Thyroid gland (tissue), 4 donors: ENCODE measurements around the gene ZC2HC1B. TPM values are rescaled to one million over a fixed set of nuclear protein-coding genes. Genes with fewer than 3 reads are reported as not detected.
A peak's percentile ranks its signal among the peaks of the same experiment; 100 is the strongest.

Experiments
- DNase-seq, 2 donors: peaks; one replicate each; pipeline ENCODE4 v3.0.0-alpha.2; 2019
- H3K27ac ChIP-seq, 3 donors: fragments of 200-600 bp; sonication (generic); 1 replicate in 2 of 3; 2 replicates in 1 of 3; pipeline ENCODE4 v1.5.1; 2016 to 2019; ENCODE audit warnings: mild to moderate bottlenecking in 1 of 3, moderate library complexity in 1 of 3
- H3K27me3 ChIP-seq: fragments of 200-600 bp; sonication (generic); one replicate; pipeline ENCODE4 v1.5.1; 2019
- H3K36me3 ChIP-seq, 2 donors: fragments of 200-600 bp; sonication (generic); one replicate each; pipeline ENCODE4 v1.5.1; 2016 to 2019
- H3K4me1 ChIP-seq, 2 donors: fragments of 200-600 bp; sonication (generic); one replicate each; pipeline ENCODE4 v1.5.1; 2017 to 2019
- H3K4me3 ChIP-seq, 3 donors: fragments of 200-600 bp; sonication (generic); replicated peaks in 1 of 3; 1 replicate in 2 of 3; 2 replicates in 1 of 3; pipeline ENCODE4 v1.5.1; 2016; ENCODE audit warnings: mild to moderate bottlenecking in 1 of 3
- H3K9me3 ChIP-seq: fragments of 200-600 bp; sonication (generic); one replicate; pipeline ENCODE4 v1.5.1; 2017
- POLR2A ChIP-seq, 2 donors: fragments of 450-650 bp; IDR thresholded peaks; one replicate each; pipeline ENCODE4 v1.6.1; 2017; ENCODE audit warnings: antibody characterized with exemption in 2 of 2, mild to moderate bottlenecking in 2 of 2, moderate library complexity in 1 of 2
- WGBS, 2 donors: methylation state at CpG; one replicate each; pipeline ENCODE4 v1.1.5; 2017; 5-methylcytosine and 5-hydroxymethylcytosine counted together
- intact Hi-C: fragments of 100-400 bp; cut with DNase I; formaldehyde crosslinking; loops from one replicate; pipeline ENCODE4 v1.15.1; 2023
- total RNA-seq, 4 donors: library from RNA; depleted of rRNA; stranded (reverse); fragments of >200 nt; gene quantifications; one replicate each; pipeline ENCODE4 v1.2.3, GENCODE V29; 2016
- TF ChIP-seq, protein P1 (sequence below), 6 experiments: fragments of 200-600 bp in 3 of 6; fragments of 450-650 bp in 3 of 6; sonication (generic) in 3 of 6; IDR thresholded peaks; one replicate each; pipeline ENCODE4 v1.5.1; 2016 to 2019; ENCODE audit warnings: antibody characterized with exemption in 6 of 6, mild to moderate bottlenecking in 2 of 6, inconsistent platforms in 1 of 6, moderate library complexity in 1 of 6

ZC2HC1B gene
- total RNA-seq, 4 donors from 2014 or later: not detected

DNA sequence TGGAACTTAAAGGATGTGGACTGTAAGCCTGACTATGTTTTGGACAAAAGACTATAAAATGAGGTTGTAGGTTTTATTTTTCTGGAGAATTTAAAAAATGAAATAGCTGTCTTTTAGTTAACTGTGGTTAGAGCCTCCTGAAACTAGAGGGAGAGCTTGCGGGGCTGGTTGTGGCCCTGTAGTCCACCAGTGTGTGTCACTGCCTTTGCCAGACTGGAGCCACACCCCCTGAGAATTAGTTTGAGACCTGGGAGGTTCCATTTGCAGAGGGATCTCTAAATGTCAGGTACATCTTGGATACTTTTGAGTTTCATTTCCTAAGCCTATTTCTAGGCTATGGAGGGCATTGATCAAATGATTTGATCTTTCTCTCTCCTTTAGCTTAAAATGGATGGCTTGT lies 20.8 kb downstream of the ZC2HC1B start:
- Histone ChIP-seq H3K36me3 (no peaks in the 10 kb centered on the region), H3K4me3 (no peak overlapping the region), H3K4me1 (no peaks in the 10 kb centered on the region), H3K27me3 (no peaks in the 10 kb centered on the region), H3K27ac (no peak overlapping the region), H3K9me3 (no peaks in the 10 kb centered on the region)
- intact Hi-C loops: no loop called here
- TF ChIP-seq, protein P1, sequence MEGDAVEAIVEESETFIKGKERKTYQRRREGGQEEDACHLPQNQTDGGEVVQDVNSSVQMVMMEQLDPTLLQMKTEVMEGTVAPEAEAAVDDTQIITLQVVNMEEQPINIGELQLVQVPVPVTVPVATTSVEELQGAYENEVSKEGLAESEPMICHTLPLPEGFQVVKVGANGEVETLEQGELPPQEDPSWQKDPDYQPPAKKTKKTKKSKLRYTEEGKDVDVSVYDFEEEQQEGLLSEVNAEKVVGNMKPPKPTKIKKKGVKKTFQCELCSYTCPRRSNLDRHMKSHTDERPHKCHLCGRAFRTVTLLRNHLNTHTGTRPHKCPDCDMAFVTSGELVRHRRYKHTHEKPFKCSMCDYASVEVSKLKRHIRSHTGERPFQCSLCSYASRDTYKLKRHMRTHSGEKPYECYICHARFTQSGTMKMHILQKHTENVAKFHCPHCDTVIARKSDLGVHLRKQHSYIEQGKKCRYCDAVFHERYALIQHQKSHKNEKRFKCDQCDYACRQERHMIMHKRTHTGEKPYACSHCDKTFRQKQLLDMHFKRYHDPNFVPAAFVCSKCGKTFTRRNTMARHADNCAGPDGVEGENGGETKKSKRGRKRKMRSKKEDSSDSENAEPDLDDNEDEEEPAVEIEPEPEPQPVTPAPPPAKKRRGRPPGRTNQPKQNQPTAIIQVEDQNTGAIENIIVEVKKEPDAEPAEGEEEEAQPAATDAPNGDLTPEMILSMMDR (IDR thresholded peaks at IDR 0.05): no peak
- no peak for TF ChIP-seq POLR2A (IDR thresholded peaks at IDR 0.05)
- 100% methylated on average over 1 of the region's 1 CpG for WGBS, 2 donors
- no peak for DNase-seq

DNA sequence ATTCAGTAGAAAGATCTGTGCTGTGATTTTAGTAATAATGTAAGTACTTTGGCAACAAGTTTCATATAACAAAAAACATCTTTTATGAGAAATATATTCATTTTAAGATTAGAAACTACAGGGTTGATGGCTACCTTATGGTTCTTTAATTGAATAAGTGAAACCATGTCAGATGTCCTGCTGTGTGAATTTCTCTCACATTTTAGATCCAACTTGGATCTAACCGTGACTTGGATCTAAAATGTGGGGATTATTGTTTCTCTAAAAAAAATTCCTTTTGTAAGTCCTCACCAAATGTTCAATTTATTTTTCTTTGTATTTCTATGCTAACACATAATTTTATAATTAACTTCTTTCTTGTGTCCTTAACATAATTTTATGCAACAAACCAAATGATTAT lies 30.4 kb downstream of the ZC2HC1B start:
- WGBS, 2 donors: 86 to 88% methylated on average over 1 of the region's 1 CpG
- no peak overlapping the region for H3K4me3 ChIP-seq
- intact Hi-C loops: no loop called here
- H3K4me1 ChIP-seq: peaks cover 0 to 7% of the 10 kb centered on the region in 2 donors
- no peaks in the 10 kb centered on the region for H3K9me3 ChIP-seq
- no peaks in the 10 kb centered on the region for H3K27me3 ChIP-seq
- H3K36me3 ChIP-seq: no peaks in the 10 kb centered on the region
- no peak for DNase-seq
- no peak for TF ChIP-seq POLR2A (IDR thresholded peaks at IDR 0.05)
- TF ChIP-seq, protein P1 (IDR thresholded peaks at IDR 0.05): no peak
- no peak overlapping the region for H3K27ac ChIP-seq

DNA sequence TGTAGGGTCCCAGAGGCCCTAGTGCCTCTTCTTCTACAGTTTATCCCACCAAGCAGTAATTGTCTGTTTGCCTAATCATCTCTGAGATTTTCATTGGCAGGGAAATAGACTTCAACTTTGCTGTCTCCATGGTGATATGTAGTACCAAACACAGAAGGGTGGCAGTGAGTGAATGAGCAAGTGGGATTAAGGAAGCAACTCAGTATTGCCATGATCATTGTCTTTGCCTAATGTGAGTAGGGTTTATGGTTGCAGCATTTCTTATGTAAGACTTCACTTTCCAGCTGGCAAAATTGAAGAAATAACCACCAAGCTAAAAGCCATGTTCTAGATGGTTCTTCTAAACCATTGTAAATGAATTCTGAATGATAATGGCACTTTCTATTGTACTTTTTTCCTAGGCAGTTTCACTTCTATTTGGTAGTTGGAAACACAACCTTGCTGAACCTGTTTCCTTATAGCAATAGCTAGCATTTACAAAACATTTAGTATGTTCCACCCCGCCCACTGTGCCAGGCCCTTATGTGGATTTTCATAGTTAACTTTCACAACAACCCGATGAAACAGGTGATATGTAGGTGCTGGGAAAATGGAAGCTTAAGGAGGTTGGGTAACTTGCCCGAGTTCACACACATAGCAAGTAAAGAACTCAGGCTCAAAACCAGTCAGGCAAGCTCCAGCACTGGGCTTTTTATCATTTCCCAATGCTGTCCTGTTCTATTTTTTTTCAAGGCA lies 32.0 kb downstream of the ZC2HC1B start:
- H3K9me3 ChIP-seq: no peaks in the 10 kb centered on the region
- intact Hi-C loops: no loop called here
- no peak overlapping the region for H3K4me3 ChIP-seq
- 65 to 75% methylated on average over 3 of the region's 3 CpGs for WGBS, 2 donors
- no peaks in the 10 kb centered on the region for H3K36me3 ChIP-seq
- DNase-seq: no peak
- H3K27me3 ChIP-seq: no peaks in the 10 kb centered on the region
- H3K27ac ChIP-seq: no peak overlapping the region
- H3K4me1 ChIP-seq: peaks cover under 1 to 8% of the 10 kb centered on the region in 2 donors
- TF ChIP-seq, protein P1 (IDR thresholded peaks at IDR 0.05): no peak
- TF ChIP-seq POLR2A (IDR thresholded peaks at IDR 0.05): no peak

DNA sequence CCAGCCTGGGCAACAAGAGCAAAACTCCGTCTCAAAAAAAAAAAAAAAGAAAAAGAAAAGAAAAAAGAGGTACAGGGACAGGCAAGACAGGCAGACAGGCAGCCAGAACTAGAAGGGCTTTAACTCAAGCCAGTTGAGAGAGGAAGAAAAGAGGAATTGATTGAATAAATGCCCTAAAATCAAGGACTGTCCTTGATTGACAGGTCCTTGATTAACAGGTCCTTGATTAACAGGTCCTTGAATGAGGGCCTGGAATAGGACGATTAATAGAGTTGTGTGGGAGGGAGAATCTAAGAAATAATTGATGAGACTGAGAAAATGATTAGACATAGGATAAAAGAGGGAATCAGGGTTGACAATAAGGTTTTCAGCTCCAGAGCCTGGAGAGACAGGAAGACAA lies 36.1 kb downstream of the ZC2HC1B start:
- WGBS, 2 donors: 92 to 94% methylated on average over 2 of the region's 2 CpGs
- intact Hi-C loops: no loop called here
- Histone ChIP-seq H3K36me3 (no peaks in the 10 kb centered on the region), H3K27ac (no peak overlapping the region), H3K27me3 (no peaks in the 10 kb centered on the region), H3K4me1 (peaks cover 17 to 23% of the 10 kb centered on the region in 2 donors), H3K4me3 (no peak overlapping the region), H3K9me3 (no peaks in the 10 kb centered on the region)
- no peak for DNase-seq
- TF ChIP-seq POLR2A (IDR thresholded peaks at IDR 0.05): no peak
- TF ChIP-seq, protein P1 (IDR thresholded peaks at IDR 0.05): no peak

DNA sequence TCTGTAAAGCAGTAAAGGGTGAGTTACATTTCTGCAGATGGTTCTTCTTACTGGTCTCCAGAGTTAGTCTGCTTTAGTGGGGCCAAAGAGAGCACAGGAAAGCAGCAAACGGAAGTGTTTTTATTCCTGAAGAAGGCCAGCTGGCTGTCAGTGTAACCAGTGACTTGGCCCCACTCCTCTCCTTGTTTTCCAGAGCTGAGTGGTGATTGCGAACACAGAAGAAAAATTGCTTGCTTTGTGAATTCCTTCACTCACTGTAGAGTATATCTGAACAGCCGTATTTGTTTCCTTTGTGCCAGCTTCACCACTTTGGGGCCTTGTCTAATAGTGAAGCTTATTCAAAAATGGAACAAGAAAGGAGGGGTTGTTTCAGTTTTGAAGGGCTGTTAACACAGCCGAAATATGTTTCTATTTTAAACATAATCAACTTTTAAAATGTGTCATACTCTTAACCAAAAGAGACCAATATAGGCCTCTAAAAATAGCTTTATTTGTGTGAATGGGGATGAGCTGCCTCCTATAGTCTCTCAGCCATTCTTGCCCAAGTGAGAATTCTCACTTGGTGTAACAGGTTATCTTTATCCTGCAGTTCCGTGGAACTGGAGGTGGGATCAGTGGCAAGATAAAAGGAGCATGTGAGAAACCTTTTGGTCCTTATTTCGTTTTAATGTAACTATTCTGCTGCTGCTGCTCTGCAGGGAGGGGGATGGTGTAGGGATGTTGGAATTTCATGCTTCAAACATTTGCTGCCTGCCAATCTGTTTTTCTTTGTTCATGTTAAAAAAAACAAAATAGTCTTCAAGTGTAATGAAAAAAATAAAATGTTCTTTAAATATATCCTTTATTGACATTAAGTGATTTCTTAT lies 37.8 kb downstream of the ZC2HC1B start:
- peaks cover 16 to 17% of the 10 kb centered on the region in 2 donors for H3K4me1 ChIP-seq
- H3K27ac ChIP-seq: peak overlapping the region; percentile 63 to 85 (median 70)
- no peaks in the 10 kb centered on the region for H3K9me3 ChIP-seq
- intact Hi-C loops: no loop called here
- WGBS, 2 donors: 15 to 20% methylated on average over 6 of the region's 6 CpGs
- no peak for TF ChIP-seq POLR2A (IDR thresholded peaks at IDR 0.05)
- TF ChIP-seq, protein P1 (IDR thresholded peaks at IDR 0.05): no peak
- no peak overlapping the region for H3K4me3 ChIP-seq
- peak; percentile 61 to 72 for DNase-seq
- H3K27me3 ChIP-seq: no peaks in the 10 kb centered on the region
- H3K36me3 ChIP-seq: no peaks in the 10 kb centered on the region
